GM23248 (cell line): ENCODE data around the gene TRAF2. TPM values are rescaled to one million over a fixed set of nuclear protein-coding genes. Genes with fewer than 3 reads are reported as not detected.

Experiments used
- DNase-seq: peaks from one replicate; pipeline ENCODE4 v3.0.0-alpha.2; 2015
- H2AFZ ChIP-seq: fragments of 200-600 bp; sonication (generic); 2 replicates; pipeline ENCODE4 v1.6.1; 2016; ENCODE audit warnings: antibody characterized with exemption
- H3F3A ChIP-seq: fragments of 200-600 bp; sonication (generic); 2 replicates; pipeline ENCODE4 v1.6.1; 2016; ENCODE audit warnings: mild to moderate bottlenecking, antibody characterized with exemption, mixed run types; ENCODE audit not compliant: insufficient read depth
- H3K27ac ChIP-seq: fragments of 200-600 bp; sonication (generic); 2 replicates; pipeline ENCODE4 v1.5.1; 2016; ENCODE audit warnings: mild to moderate bottlenecking
- H3K27me3 ChIP-seq: fragments of 200-600 bp; sonication (generic); replicated peaks from 2 replicates; pipeline ENCODE4 v1.6.1; 2016; ENCODE audit warnings: mild to moderate bottlenecking; ENCODE audit not compliant: insufficient read depth
- H3K36me3 ChIP-seq: fragments of 200-600 bp; sonication (generic); 2 replicates; pipeline ENCODE4 v1.6.1; 2016; ENCODE audit warnings: low read depth, mild to moderate bottlenecking
- H3K4me1 ChIP-seq: fragments of 200-600 bp; sonication (generic); 2 replicates; pipeline ENCODE4 v1.6.1; 2016; ENCODE audit warnings: mild to moderate bottlenecking; ENCODE audit not compliant: insufficient read depth
- H3K4me2 ChIP-seq: fragments of 200-600 bp; sonication (generic); one replicate; pipeline ENCODE4 v1.6.1; 2016; ENCODE audit warnings: mild to moderate bottlenecking; ENCODE audit not compliant: unreplicated experiment
- H3K4me3 ChIP-seq: fragments of 200-600 bp; sonication (generic); 2 replicates; pipeline ENCODE4 v1.5.1; 2016; ENCODE audit warnings: mild to moderate bottlenecking
- H3K79me2 ChIP-seq: fragments of 200-600 bp; sonication (generic); 2 replicates; pipeline ENCODE4 v1.6.1; 2016; ENCODE audit warnings: mild to moderate bottlenecking; ENCODE audit not compliant: insufficient read depth
- H3K9ac ChIP-seq: fragments of 200-600 bp; sonication (generic); 2 replicates; pipeline ENCODE4 v1.6.1; 2016; ENCODE audit warnings: mild to moderate bottlenecking
- H3K9me2 ChIP-seq: fragments of 200-600 bp; sonication (generic); 2 replicates; pipeline ENCODE4 v1.6.1; 2016; ENCODE audit warnings: mixed run types, mild to moderate bottlenecking, moderate library complexity; ENCODE audit not compliant: insufficient read depth
- H3K9me3 ChIP-seq: fragments of 200-600 bp; sonication (generic); one replicate; pipeline ENCODE4 v1.6.1; 2017; ENCODE audit warnings: low read depth
- H4K20me1 ChIP-seq: fragments of 200-600 bp; sonication (generic); 2 replicates; pipeline ENCODE4 v1.6.0; 2016; ENCODE audit not compliant: insufficient read depth
- EZH2 ChIP-seq: fragments of 200-600 bp; sonication (generic); IDR thresholded peaks from 2 replicates; pipeline ENCODE4 v1.6.1; 2018; ENCODE audit warnings: antibody characterized with exemption, mild to moderate bottlenecking; ENCODE audit not compliant: insufficient read depth, poor library complexity, severe bottlenecking
- EZH2phosphoT487 ChIP-seq: fragments of 200-600 bp; sonication (generic); IDR thresholded peaks from 2 replicates; pipeline ENCODE4 v1.6.1; 2018; ENCODE audit warnings: antibody characterized with exemption, moderate library complexity, mild to moderate bottlenecking, low read depth; ENCODE audit not compliant: insufficient read depth
- WGBS, 2 experiments: methylation state at CpG; one replicate each; pipeline ENCODE4 v1.1.6; 2015 to 2017; ENCODE audit warnings: low lambda C conversion rate in 2 of 2, low coverage in 1 of 2; ENCODE audit errors: missing lambda C conversion rate in 2 of 2; 5-methylcytosine and 5-hydroxymethylcytosine counted together
- in situ Hi-C: fragments of 300-500 bp; cut with MboI; formaldehyde crosslinking; loops from 2 replicates; pipeline ENCODE4 v1.15.0; 2020
- polyA plus RNA-seq: library from polyadenylated mRNA; unstranded; fragments of >200 nt; fragmentation: Nextera tagmentation; extraction: Ambion mirVana; gene quantifications from 2 replicates; pipeline ENCODE4 v1.2.1, GENCODE V29; 2016
- total RNA-seq: library from RNA; depleted of rRNA; stranded (reverse); fragments of >200 nt; shearing (Covaris generic); gene quantifications from 2 replicates; pipeline ENCODE4 v1.2.3, GENCODE V29; 2014

Gene TRAF2
- total and polyA plus RNA-seq, 2 experiments from 2014 or later = 8.1 to 15.0 TPM

DNA sequence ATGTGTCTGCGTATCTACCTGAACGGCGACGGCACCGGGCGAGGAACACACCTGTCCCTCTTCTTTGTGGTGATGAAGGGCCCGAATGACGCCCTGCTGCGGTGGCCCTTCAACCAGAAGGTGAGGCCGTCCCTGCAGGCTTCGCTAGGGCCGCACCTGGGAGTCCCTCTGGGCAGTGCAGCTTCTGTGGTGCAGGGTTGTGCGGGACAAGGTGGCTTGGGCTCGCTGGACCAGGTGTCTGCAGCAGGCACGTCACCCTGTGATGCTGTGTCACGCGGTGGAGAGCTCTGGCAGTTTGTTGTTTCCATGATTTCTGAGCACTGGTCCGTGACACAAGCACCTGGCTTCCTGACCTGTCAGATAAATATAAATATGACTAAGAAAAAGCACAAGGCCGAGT lies 37.6 kb downstream of the TRAF2 start:
- Histone ChIP-seq H3F3A (no peaks in the 10 kb centered on the region), H3K4me3 (no peak overlapping the region), H3K9ac (no peak overlapping the region), H3K9me3 (no peaks in the 10 kb centered on the region), H3K4me2 (no peak overlapping the region), H3K27me3 (no peaks in the 10 kb centered on the region), H3K9me2 (no peaks in the 10 kb centered on the region), H4K20me1 (no peaks in the 10 kb centered on the region), H3K27ac (no peak overlapping the region), H3K36me3 (no peaks in the 10 kb centered on the region), H3K79me2 (no peaks in the 10 kb centered on the region), H3K4me1 (no peaks in the 10 kb centered on the region), H2AFZ (no peak overlapping the region)
- no peak for DNase-seq
- no peak for TF ChIP-seq EZH2
- TF ChIP-seq EZH2phosphoT487 = no peak
- in situ Hi-C loops = no loop called here
- WGBS, 2 experiments = 93 to 95% methylated on average over 19 of the region's 19 CpGs

GRCh38 chr9:136925414-136926153 lies 39.3 kb downstream of the TRAF2 start:
- no peak for DNase-seq
- H3K4me2 ChIP-seq = no peak overlapping the region
- H3K27me3 ChIP-seq = no peaks in the 10 kb centered on the region
- 88 to 90% methylated on average over 33 of the region's 33 CpGs for WGBS, 2 experiments
- H4K20me1 ChIP-seq = no peaks in the 10 kb centered on the region
- no peaks in the 10 kb centered on the region for H3K9me3 ChIP-seq
- no peak overlapping the region for H3K27ac ChIP-seq
- no peak for TF ChIP-seq EZH2phosphoT487
- TF ChIP-seq EZH2 = no peak
- H3K9me2 ChIP-seq = no peaks in the 10 kb centered on the region
- no peaks in the 10 kb centered on the region for H3K36me3 ChIP-seq
- H3K4me1 ChIP-seq = no peaks in the 10 kb centered on the region
- H3K79me2 ChIP-seq = no peaks in the 10 kb centered on the region
- H3K9ac ChIP-seq = no peak overlapping the region
- in situ Hi-C loops = no loop called here
- H3F3A ChIP-seq = no peaks in the 10 kb centered on the region
- no peak overlapping the region for H3K4me3 ChIP-seq
- no peak overlapping the region for H2AFZ ChIP-seq

DNA sequence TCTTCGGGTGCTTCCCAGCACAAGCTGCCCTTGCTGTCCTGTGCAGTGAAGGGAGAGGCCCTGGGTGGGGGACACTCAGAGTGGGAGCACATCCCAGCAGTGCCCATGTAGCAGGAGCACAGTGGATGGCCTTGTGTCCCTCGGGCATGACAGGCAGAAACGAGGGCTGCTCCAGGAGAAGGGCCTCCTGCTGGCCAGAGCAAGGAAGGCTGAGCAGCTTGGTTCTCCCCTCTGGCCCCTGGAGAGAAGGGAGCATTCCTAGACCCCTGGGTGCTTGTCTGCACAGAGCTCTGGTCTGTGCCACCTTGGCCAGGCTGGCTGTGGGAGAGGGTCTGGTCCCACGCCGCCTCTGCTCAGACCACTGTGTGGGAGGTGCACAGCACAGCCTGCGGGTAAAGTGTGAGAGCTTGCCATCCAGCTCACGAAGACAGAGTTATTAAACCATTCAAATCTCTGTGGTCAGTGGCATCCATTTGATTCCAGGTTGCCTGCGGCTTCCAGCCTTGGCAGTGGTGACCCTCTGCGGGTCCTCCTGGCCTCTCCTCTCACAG lies 39.9 kb downstream of the TRAF2 start:
- in situ Hi-C loops = no loop called here
- no peak for DNase-seq
- Histone ChIP-seq H3K36me3 (no peaks in the 10 kb centered on the region), H3K9ac (no peak overlapping the region), H2AFZ (no peak overlapping the region), H3K4me2 (no peak overlapping the region), H3K9me3 (no peaks in the 10 kb centered on the region), H3K4me1 (no peaks in the 10 kb centered on the region), H3F3A (no peaks in the 10 kb centered on the region), H3K27ac (no peak overlapping the region), H4K20me1 (no peaks in the 10 kb centered on the region), H3K79me2 (no peaks in the 10 kb centered on the region), H3K4me3 (no peak overlapping the region), H3K27me3 (no peaks in the 10 kb centered on the region), H3K9me2 (no peaks in the 10 kb centered on the region)
- 88 to 90% methylated on average over 9 of the region's 9 CpGs for whole genome bisulfite sequencing, 2 experiments
- no peak for TF ChIP-seq EZH2phosphoT487
- TF ChIP-seq EZH2 = no peak

DNA sequence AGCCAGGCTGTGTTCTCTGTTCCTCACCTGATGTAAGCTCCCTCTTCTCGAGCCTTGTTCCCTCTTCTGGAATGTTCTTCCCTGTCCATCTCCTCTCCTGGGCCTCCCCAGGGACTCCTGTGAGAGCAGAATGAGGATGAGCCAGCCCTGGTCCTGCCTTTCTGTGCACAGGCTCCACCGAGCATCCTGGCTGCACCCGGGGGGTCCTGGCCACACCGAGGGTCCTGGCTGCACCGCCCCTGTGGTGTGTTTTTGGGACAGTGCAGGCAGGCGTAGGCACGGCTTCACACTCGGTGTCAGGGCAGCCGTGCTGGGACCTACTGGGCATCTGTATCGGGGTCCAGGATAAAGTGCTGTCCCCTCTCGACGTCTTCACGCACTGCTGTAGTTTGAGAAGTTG lies 40.4 kb downstream of the TRAF2 start:
- Histone ChIP-seq H2AFZ (no peak overlapping the region), H3K4me1 (no peaks in the 10 kb centered on the region), H3K36me3 (no peaks in the 10 kb centered on the region), H3K4me3 (no peak overlapping the region), H3K9ac (no peak overlapping the region), H3K4me2 (no peak overlapping the region), H3K9me2 (no peaks in the 10 kb centered on the region), H3K9me3 (no peaks in the 10 kb centered on the region), H3F3A (no peaks in the 10 kb centered on the region), H4K20me1 (no peaks in the 10 kb centered on the region), H3K27ac (no peak overlapping the region), H3K79me2 (no peaks in the 10 kb centered on the region), H3K27me3 (no peaks in the 10 kb centered on the region)
- 89 to 90% methylated on average over 13 of the region's 13 CpGs for WGBS, 2 experiments
- in situ Hi-C loops = no loop called here
- TF ChIP-seq EZH2 (no peak), EZH2phosphoT487 (no peak)
- DNase-seq = no peak
